ENCODE results near the gene CHD9NB. TPM values are rescaled to one million over a fixed set of nuclear protein-coding genes. Genes with fewer than 3 reads are reported as not detected.
"Not testable (repeated sequence)": the region's sequence is repeated elsewhere in the genome, so short reads cannot be mapped to it uniquely, and the experiment has no call there.

Gene CHD9NB
- total RNA-seq, 1 donor from 2014 or later: 0.77 TPM

- Histone ChIP-seq H3K27me3 (ENCODE audit: low read depth) (peaks cover 32% of the 10 kb centered on the region), H3K36me3 (no peaks in the 10 kb centered on the region), H3K4me3 (peak overlapping the region; percentile 54), H3K9me3 (replicated peaks) (no peaks in the 10 kb centered on the region), H3K27ac (replicated peaks) (peak overlapping the region; percentile 91), H3K4me1 (peaks cover 41% of the 10 kb centered on the region)
- no peak for DNase-seq
- TF ChIP-seq, protein P1, sequence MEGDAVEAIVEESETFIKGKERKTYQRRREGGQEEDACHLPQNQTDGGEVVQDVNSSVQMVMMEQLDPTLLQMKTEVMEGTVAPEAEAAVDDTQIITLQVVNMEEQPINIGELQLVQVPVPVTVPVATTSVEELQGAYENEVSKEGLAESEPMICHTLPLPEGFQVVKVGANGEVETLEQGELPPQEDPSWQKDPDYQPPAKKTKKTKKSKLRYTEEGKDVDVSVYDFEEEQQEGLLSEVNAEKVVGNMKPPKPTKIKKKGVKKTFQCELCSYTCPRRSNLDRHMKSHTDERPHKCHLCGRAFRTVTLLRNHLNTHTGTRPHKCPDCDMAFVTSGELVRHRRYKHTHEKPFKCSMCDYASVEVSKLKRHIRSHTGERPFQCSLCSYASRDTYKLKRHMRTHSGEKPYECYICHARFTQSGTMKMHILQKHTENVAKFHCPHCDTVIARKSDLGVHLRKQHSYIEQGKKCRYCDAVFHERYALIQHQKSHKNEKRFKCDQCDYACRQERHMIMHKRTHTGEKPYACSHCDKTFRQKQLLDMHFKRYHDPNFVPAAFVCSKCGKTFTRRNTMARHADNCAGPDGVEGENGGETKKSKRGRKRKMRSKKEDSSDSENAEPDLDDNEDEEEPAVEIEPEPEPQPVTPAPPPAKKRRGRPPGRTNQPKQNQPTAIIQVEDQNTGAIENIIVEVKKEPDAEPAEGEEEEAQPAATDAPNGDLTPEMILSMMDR (IDR thresholded peaks at IDR 0.05; ENCODE audit: borderline replicate concordance): no peak
- intact Hi-C loops (cut with micrococcal nuclease): no loop called here
Measured at GRCh38 chr16:53042235-53042701, 10.4 kb downstream of the CHD9NB start.

GRCh38 chr16:53041320-53042051 is 11.2 kb downstream of the CHD9NB start:
- peak; percentile 90 for DNase-seq
- peak overlapping the region; percentile 54 for H3K4me3 ChIP-seq
- intact Hi-C loops (cut with micrococcal nuclease): no loop called here
- no peaks in the 10 kb centered on the region for H3K36me3 ChIP-seq
- no peaks in the 10 kb centered on the region for H3K9me3 ChIP-seq (replicated peaks)
- TF ChIP-seq, protein P1 (IDR thresholded peaks at IDR 0.05; ENCODE audit: borderline replicate concordance): no peak
- H3K4me1 ChIP-seq: peaks cover 41% of the 10 kb centered on the region
- peaks cover 32% of the 10 kb centered on the region for H3K27me3 ChIP-seq (ENCODE audit: low read depth)
- peak overlapping the region; percentile 91 for H3K27ac ChIP-seq (replicated peaks)

DNA sequence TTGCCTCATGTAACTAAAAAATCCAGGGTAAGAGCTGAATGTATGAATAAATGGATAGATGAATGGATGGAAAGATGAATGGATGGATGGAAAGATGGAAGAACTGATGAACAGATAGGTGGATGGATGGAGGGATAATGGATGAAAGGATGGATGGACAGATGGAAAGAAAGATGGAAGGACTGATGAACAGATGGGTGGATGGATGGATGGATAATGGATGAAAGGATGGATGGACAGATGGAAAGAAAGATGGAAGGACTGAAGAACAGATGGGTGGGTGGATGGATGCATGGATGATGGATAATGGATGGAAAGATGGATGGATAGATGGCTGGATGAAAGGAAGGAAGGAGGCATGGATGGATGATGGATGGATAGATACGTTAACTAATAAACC is 11.9 kb downstream of the CHD9NB start:
- no peaks in the 10 kb centered on the region for H3K36me3 ChIP-seq
- peak overlapping the region; percentile 91 for H3K27ac ChIP-seq (replicated peaks)
- peaks cover 26% of the 10 kb centered on the region for H3K27me3 ChIP-seq (ENCODE audit: low read depth)
- H3K9me3 ChIP-seq (replicated peaks): no peaks in the 10 kb centered on the region
- intact Hi-C loops (cut with micrococcal nuclease): no loop called here
- peaks cover 41% of the 10 kb centered on the region for H3K4me1 ChIP-seq
- DNase-seq: no peak
- TF ChIP-seq, protein P1 (IDR thresholded peaks at IDR 0.05; ENCODE audit: borderline replicate concordance): no peak
- no peak overlapping the region for H3K4me3 ChIP-seq

GRCh38 chr16:53036711-53037110 is 16.0 kb downstream of the CHD9NB start:
- H3K36me3 ChIP-seq; DNase-seq; H3K27ac ChIP-seq (replicated peaks); intact Hi-C loops (cut with micrococcal nuclease); H3K27me3 ChIP-seq (ENCODE audit: low read depth); H3K4me3 ChIP-seq: not testable (repeated sequence)
- Histone ChIP-seq H3K9me3 (replicated peaks) (peaks cover 11% of the 10 kb centered on the region), H3K4me1 (peaks cover 12% of the 10 kb centered on the region)

- Histone ChIP-seq H3K27me3 (ENCODE audit: low read depth) (peaks cover 6% of the 10 kb centered on the region), H3K36me3 (no peaks in the 10 kb centered on the region), H3K9me3 (replicated peaks) (peaks cover 11% of the 10 kb centered on the region), H3K4me1 (peaks cover 5% of the 10 kb centered on the region), H3K27ac (replicated peaks) (no peak overlapping the region), H3K4me3 (no peak overlapping the region)
- DNase-seq: no peak
- TF ChIP-seq, protein P1 (IDR thresholded peaks at IDR 0.05; ENCODE audit: borderline replicate concordance): no peak
- intact Hi-C loops (cut with micrococcal nuclease): no loop called here
Measured at GRCh38 chr16:53036066-53036465, 16.6 kb downstream of the CHD9NB start.

All from left ventricle myocardium inferior (tissue), 1 donor.